Measurements from ENCODE around the gene YWHAH. TPM values are rescaled to one million over a fixed set of nuclear protein-coding genes. Genes with fewer than 3 reads are reported as not detected.

YWHAH gene
- polyA plus RNA-seq, 2 of the 4 experiments (the other 2 are of a cell fraction), result 91.9 to 137 TPM

DNA sequence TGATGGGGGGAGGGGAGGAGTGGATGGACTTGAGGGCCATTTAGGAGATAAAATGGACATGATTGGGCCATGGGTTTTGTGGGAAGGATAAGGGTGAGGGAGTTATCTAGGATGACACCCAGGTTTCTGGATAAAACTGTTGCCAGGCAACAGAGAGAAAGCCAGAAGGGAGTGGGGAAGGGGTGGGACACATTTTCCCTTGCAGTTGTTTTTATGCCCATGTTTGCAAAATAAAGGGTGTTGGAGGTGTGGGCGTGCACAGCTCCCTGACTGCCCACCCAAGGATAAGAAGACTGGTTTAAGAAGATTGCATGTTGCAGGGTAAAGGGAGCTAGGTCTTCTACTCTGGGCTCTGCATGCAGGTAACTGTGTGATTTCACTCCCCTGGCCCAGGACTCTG, 18.3 kb upstream of the YWHAH start:
- TF ChIP-seq CEBPB (IDR thresholded peaks at IDR 0.05), result no peak
- no peak for TF ChIP-seq KDM5A (IDR thresholded peaks at IDR 0.05)
- TF ChIP-seq PHF8 (IDR thresholded peaks at IDR 0.05; ENCODE audit: borderline replicate concordance, low read depth), result no peak
- no peak for TF ChIP-seq JUN (IDR thresholded peaks at IDR 0.05)
- TF ChIP-seq FOSB (CRISPR knock-in tag; IDR thresholded peaks at IDR 0.05), result no peak
- no peak for TF ChIP-seq CHD4 (IDR thresholded peaks at IDR 0.05; ENCODE audit: borderline replicate concordance)
- TF ChIP-seq EP300 (IDR thresholded peaks at IDR 0.05), result no peak
- TF ChIP-seq EHF (CRISPR knock-in tag; IDR thresholded peaks at IDR 0.05), result no peak
- TF ChIP-seq CBX2 (IDR thresholded peaks at IDR 0.05; ENCODE audit: borderline replicate concordance, low read depth), result no peak
- TF ChIP-seq SMC3 (IDR thresholded peaks at IDR 0.05), result no peak
- TF ChIP-seq, protein P1, sequence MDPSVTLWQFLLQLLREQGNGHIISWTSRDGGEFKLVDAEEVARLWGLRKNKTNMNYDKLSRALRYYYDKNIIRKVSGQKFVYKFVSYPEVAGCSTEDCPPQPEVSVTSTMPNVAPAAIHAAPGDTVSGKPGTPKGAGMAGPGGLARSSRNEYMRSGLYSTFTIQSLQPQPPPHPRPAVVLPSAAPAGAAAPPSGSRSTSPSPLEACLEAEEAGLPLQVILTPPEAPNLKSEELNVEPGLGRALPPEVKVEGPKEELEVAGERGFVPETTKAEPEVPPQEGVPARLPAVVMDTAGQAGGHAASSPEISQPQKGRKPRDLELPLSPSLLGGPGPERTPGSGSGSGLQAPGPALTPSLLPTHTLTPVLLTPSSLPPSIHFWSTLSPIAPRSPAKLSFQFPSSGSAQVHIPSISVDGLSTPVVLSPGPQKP (IDR thresholded peaks at IDR 0.05; ENCODE audit: low read depth, low read length), result no peak
- no peak for TF ChIP-seq MAZ (IDR thresholded peaks at IDR 0.05; ENCODE audit: borderline replicate concordance, low read depth, low read length)
- TF ChIP-seq, protein P2, sequence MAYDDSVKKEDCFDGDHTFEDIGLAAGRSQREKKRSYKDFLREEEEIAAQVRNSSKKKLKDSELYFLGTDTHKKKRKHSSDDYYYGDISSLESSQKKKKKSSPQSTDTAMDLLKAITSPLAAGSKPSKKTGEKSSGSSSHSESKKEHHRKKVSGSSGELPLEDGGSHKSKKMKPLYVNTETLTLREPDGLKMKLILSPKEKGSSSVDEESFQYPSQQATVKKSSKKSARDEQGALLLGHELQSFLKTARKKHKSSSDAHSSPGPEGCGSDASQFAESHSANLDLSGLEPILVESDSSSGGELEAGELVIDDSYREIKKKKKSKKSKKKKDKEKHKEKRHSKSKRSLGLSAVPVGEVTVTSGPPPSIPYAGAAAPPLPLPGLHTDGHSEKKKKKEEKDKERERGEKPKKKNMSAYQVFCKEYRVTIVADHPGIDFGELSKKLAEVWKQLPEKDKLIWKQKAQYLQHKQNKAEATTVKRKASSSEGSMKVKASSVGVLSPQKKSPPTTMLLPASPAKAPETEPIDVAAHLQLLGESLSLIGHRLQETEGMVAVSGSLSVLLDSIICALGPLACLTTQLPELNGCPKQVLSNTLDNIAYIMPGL (CRISPR knock-in tag; IDR thresholded peaks at IDR 0.05; ENCODE audit: borderline replicate concordance), result no peak
- TF ChIP-seq, protein P3, sequence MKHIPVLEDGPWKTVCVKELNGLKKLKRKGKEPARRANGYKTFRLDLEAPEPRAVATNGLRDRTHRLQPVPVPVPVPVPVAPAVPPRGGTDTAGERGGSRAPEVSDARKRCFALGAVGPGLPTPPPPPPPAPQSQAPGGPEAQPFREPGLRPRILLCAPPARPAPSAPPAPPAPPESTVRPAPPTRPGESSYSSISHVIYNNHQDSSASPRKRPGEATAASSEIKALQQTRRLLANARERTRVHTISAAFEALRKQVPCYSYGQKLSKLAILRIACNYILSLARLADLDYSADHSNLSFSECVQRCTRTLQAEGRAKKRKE (CRISPR knock-in tag; IDR thresholded peaks at IDR 0.05; ENCODE audit: low read depth), result no peak
- 14% methylated on average over 1 of the region's 1 CpG for WGBS (ENCODE audit: missing lambda C conversion rate)
- no peak overlapping the region for H3K27ac ChIP-seq
- FAIRE-seq (no peak), DNase-seq (ENCODE audit: low read depth in 1 of 2, low spot score in 1 of 2) (no peak), ATAC-seq (no peak)
- POLR2A ChIA-PET, result no interaction called here
- CTCF ChIA-PET, result no interaction called here
- H3K4me2 ChIP-seq, result no peak overlapping the region
- no peaks in the 10 kb centered on the region for H3K4me1 ChIP-seq
- no peak overlapping the region for H3K4me3 ChIP-seq
- H3K9me3 ChIP-seq, result no peaks in the 10 kb centered on the region

DNA sequence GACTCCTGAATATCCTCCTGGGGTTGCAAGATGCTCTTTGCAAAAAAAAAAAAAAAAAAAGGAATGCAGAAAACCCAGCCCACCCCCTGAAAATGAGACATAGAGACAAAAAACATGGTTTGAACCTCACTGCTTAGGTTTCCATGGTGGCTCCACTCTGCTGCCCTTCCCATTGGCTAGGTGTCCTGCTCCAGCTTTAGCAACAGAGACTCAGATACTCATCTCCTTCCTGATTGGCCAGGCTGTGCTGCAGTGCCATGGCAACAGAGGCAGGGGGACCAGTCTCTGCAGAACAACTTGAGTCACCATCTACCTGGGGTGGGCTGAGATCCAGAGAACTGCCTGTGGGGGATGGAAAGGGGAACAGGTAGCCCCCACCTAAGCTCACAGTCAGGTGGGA, 17.4 kb upstream of the YWHAH start:
- DNase-seq (ENCODE audit: low read depth in 1 of 2, low spot score in 1 of 2) (no peak), ATAC-seq (peak; percentile 64 to 76; a peak in 4 of 6 replicates), FAIRE-seq (no peak)
- Histone ChIP-seq H3K4me3 (no peak overlapping the region), H3K4me2 (no peak overlapping the region), H3K9me3 (no peaks in the 10 kb centered on the region), H3K27ac (no peak overlapping the region), H3K4me1 (no peaks in the 10 kb centered on the region)
- CTCF ChIA-PET, result no interaction called here
- TF ChIP-seq HOXA7 (CRISPR knock-in tag; IDR thresholded peaks at IDR 0.05) (no peak), MAFK (IDR thresholded peaks at IDR 0.05; ENCODE audit: partially characterized antibody) (no peak), FOSB (CRISPR knock-in tag; IDR thresholded peaks at IDR 0.05) (no peak), NFE2L2 (conservative IDR thresholded peaks at IDR 0.05; ENCODE audit: low read length) (no peak)
- POLR2A ChIA-PET, result no interaction called here

GRCh38 chr22:31927562-31927961, 16.8 kb upstream of the YWHAH start:
- no peak for DNase-seq (ENCODE audit: low read depth in 1 of 2, low spot score in 1 of 2)
- POLR2A ChIA-PET, result no interaction called here
- no peak for TF ChIP-seq EP300 (IDR thresholded peaks at IDR 0.05)
- Histone ChIP-seq H3K9me3 (no peaks in the 10 kb centered on the region), H3K4me1 (no peaks in the 10 kb centered on the region), H3K27ac (no peak overlapping the region), H3K4me3 (no peak overlapping the region), H3K4me2 (no peak overlapping the region)
- no peak for FAIRE-seq
- 42% methylated on average over 3 of the region's 3 CpGs for WGBS (ENCODE audit: missing lambda C conversion rate)
- ATAC-seq, result no peak
- CTCF ChIA-PET, result no interaction called here

All from A549 (cell line).